HL-60 (cell line): ENCODE measurements around the gene DACT3.

Source experiments
- TF ChIP-seq, protein P1 (sequence below): IDR thresholded peaks from 2 replicates; pipeline ENCODE4 v1.6.1; 2012; ENCODE audit warnings: low read depth; ENCODE audit not compliant: insufficient replicate concordance
- TF ChIP-seq, protein P2 (sequence below): IDR thresholded peaks from one replicate; pipeline ENCODE4 v1.5.1; 2011; ENCODE audit warnings: low read length, control low read depth, inconsistent platforms; ENCODE audit not compliant: insufficient read depth

DNA sequence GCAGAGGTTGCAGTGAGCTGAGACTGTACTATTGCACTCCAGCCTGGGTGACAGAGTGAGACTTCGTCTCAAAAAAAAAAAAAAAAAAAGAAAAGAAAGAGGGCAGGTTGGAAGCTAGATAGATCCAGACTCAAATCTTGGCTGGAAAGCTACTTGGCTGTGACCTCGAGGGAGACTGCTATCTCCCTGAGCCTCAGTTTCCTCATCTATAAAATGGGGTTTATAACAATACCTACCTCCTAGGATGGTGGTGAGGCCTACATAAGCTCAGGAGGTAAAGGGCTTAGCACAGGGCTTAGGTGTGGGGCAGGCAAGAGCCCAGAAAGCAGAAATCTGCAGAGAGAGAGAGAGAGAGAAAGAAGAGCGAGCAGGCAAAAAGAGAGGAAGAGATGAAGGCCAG, 24.2 kb upstream of the DACT3 start:
- TF ChIP-seq, protein P1, sequence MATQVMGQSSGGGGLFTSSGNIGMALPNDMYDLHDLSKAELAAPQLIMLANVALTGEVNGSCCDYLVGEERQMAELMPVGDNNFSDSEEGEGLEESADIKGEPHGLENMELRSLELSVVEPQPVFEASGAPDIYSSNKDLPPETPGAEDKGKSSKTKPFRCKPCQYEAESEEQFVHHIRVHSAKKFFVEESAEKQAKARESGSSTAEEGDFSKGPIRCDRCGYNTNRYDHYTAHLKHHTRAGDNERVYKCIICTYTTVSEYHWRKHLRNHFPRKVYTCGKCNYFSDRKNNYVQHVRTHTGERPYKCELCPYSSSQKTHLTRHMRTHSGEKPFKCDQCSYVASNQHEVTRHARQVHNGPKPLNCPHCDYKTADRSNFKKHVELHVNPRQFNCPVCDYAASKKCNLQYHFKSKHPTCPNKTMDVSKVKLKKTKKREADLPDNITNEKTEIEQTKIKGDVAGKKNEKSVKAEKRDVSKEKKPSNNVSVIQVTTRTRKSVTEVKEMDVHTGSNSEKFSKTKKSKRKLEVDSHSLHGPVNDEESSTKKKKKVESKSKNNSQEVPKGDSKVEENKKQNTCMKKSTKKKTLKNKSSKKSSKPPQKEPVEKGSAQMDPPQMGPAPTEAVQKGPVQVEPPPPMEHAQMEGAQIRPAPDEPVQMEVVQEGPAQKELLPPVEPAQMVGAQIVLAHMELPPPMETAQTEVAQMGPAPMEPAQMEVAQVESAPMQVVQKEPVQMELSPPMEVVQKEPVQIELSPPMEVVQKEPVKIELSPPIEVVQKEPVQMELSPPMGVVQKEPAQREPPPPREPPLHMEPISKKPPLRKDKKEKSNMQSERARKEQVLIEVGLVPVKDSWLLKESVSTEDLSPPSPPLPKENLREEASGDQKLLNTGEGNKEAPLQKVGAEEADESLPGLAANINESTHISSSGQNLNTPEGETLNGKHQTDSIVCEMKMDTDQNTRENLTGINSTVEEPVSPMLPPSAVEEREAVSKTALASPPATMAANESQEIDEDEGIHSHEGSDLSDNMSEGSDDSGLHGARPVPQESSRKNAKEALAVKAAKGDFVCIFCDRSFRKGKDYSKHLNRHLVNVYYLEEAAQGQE, result no peak
- TF ChIP-seq, protein P2, sequence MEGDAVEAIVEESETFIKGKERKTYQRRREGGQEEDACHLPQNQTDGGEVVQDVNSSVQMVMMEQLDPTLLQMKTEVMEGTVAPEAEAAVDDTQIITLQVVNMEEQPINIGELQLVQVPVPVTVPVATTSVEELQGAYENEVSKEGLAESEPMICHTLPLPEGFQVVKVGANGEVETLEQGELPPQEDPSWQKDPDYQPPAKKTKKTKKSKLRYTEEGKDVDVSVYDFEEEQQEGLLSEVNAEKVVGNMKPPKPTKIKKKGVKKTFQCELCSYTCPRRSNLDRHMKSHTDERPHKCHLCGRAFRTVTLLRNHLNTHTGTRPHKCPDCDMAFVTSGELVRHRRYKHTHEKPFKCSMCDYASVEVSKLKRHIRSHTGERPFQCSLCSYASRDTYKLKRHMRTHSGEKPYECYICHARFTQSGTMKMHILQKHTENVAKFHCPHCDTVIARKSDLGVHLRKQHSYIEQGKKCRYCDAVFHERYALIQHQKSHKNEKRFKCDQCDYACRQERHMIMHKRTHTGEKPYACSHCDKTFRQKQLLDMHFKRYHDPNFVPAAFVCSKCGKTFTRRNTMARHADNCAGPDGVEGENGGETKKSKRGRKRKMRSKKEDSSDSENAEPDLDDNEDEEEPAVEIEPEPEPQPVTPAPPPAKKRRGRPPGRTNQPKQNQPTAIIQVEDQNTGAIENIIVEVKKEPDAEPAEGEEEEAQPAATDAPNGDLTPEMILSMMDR, result no peak
